OCI-LY7 (cell line): ENCODE results near the gene MTUS2. TPM values are rescaled to one million over a fixed set of nuclear protein-coding genes. Genes with fewer than 3 reads are reported as not detected.

Experiments used
- BruUV-seq: library from RNA; stranded (reverse); fragments of 400-500 nt; replicated peaks from 2 replicates; lab custom pipeline; 2021; lab: Mats Ljungman, UMichigan
- CTCF ChIA-PET: fragments of 300-600 bp; sonication (Branson Sonifier 250); formaldehyde crosslinking; loops from one replicate; lab custom pipeline; 2022; ENCODE audit warnings: antibody characterized with exemption; ENCODE audit not compliant: unreplicated experiment; lab: Charles Lee
- POLR2A ChIA-PET: fragments of 300-600 bp; sonication (Branson Sonifier 250); formaldehyde crosslinking; loops from one replicate; lab custom pipeline; 2022; ENCODE audit warnings: antibody characterized with exemption; lab: Charles Lee
- DNase-seq: peaks from one replicate; pipeline ENCODE4 v3.0.0-alpha.2; 2015; ENCODE audit warnings: low spot score
- H2AFZ ChIP-seq: fragments of 200-600 bp; sonication (generic), shearing (Covaris generic); 2 replicates; pipeline ENCODE4 v1.6.1; 2014; ENCODE audit warnings: mild to moderate bottlenecking, antibody characterized with exemption, low read length, moderate library complexity
- H3K27ac ChIP-seq: fragments of 200-600 bp; sonication (generic); 2 replicates; pipeline ENCODE4 v1.5.1; 2014; ENCODE audit warnings: mixed run types, low read depth, mild to moderate bottlenecking, moderate library complexity, low read length, inconsistent platforms; ENCODE audit not compliant: poor library complexity, severe bottlenecking
- H3K36me3 ChIP-seq: fragments of 200-600 bp; sonication (generic); 2 replicates; pipeline ENCODE4 v1.6.1; 2014; ENCODE audit warnings: mild to moderate bottlenecking, antibody characterized with exemption, low read length, moderate library complexity, mixed read lengths; ENCODE audit not compliant: insufficient read depth
- H3K4me1 ChIP-seq: fragments of 200-600 bp; sonication (generic); 2 replicates; pipeline ENCODE4 v1.5.1; 2014; ENCODE audit warnings: mild to moderate bottlenecking, low read length; ENCODE audit not compliant: insufficient read depth, poor library complexity, severe bottlenecking
- H3K4me2 ChIP-seq: fragments of 200-600 bp; sonication (generic); 2 replicates; pipeline ENCODE4 v1.6.1; 2014; ENCODE audit warnings: mild to moderate bottlenecking, low read length
- H3K4me3 ChIP-seq: fragments of 200-600 bp; sonication (generic); 2 replicates; pipeline ENCODE4 v1.5.1; 2014; ENCODE audit warnings: mild to moderate bottlenecking, low read depth, low read length; ENCODE audit not compliant: poor library complexity, severe bottlenecking
- H3K79me2 ChIP-seq: fragments of 200-600 bp; sonication (generic); 2 replicates; pipeline ENCODE4 v1.6.1; 2016; ENCODE audit warnings: low read depth, mild to moderate bottlenecking, low read length, moderate library complexity, mixed read lengths; ENCODE audit not compliant: insufficient read depth
- H3K9me2 ChIP-seq: fragments of 200-600 bp; sonication (generic); 2 replicates; pipeline ENCODE4 v1.6.1; 2016; ENCODE audit warnings: mild to moderate bottlenecking, low read length, mixed read lengths; ENCODE audit not compliant: insufficient read depth
- H3K9me3 ChIP-seq: fragments of 200-600 bp; sonication (generic); 2 replicates; pipeline ENCODE4 v1.6.1; 2014; ENCODE audit warnings: mild to moderate bottlenecking, mixed run types, low read length, mixed read lengths
- H4K20me1 ChIP-seq: fragments of 200-600 bp; sonication (generic); 2 replicates; pipeline ENCODE4 v1.6.1; 2014; ENCODE audit warnings: mild to moderate bottlenecking, antibody characterized with exemption, low read length, moderate library complexity, mixed read lengths; ENCODE audit not compliant: insufficient read depth
- EZH2phosphoT487 ChIP-seq: fragments of 200-600 bp; sonication (generic); IDR thresholded peaks from 2 replicates; pipeline ENCODE4 v1.6.1; 2018; ENCODE audit warnings: low read depth, borderline replicate concordance, mild to moderate bottlenecking, mixed run types, antibody characterized with exemption, low read length, moderate library complexity, mixed read lengths
- intact Hi-C: fragments of 100-400 bp; cut with micrococcal nuclease; formaldehyde crosslinking; loops from one replicate; pipeline ENCODE4 v1.10.0; 2022; ENCODE audit not compliant: unreplicated experiment
- total RNA-seq, 2 experiments: library from RNA; depleted of rRNA in 1 of 2; stranded (reverse); fragments of >200 nt in 1 of 2; shearing (Covaris generic) in 1 of 2; gene quantifications; 2 replicates each; pipeline ENCODE4 v1.2.3, GENCODE V29; 2014 to 2022
- TF ChIP-seq, protein P1 (sequence below): fragments of 200-600 bp; sonication (generic); conservative IDR thresholded peaks from 2 replicates; pipeline ENCODE4 v1.5.1; 2014; ENCODE audit warnings: mild to moderate bottlenecking, antibody characterized with exemption, low read length, moderate library complexity, mixed read lengths

MTUS2 gene
- total RNA-seq, 2 experiments from 2014 or later: 0.16 to 9.8 TPM

DNA sequence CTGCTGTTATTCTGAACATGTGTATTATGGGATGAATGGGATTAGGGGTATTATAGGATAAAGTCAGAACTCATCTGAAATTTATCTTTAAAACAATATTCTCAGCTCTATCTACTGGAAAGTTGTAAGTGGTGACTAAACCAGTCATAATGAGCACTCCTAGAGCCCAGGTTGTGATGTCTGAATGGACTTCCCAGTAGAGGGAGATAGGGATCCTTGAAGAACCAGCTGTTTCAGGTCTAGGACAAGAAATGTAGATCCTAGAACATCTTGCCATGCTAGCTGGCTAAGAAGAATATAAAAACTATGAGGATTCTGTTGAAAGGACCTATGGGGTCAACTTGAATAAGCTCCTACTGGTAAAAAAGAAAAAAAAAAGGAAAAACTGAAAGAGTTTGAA lies 464.6 kb downstream of the MTUS2 start:
- no peaks in the 10 kb centered on the region for H3K9me2 ChIP-seq
- no TSS peak for BruUV-seq
- H3K4me1 ChIP-seq: no peaks in the 10 kb centered on the region
- DNase-seq: no peak
- ChIA-PET CTCF (no interaction called here), POLR2A (interaction anchor here (0.6 to 1.6 kb wide), 5 partner anchors 9 to 992 kb away, joined by 3 to 6 read pairs (median 4); no protein-coding TSS in a partner anchor)
- H3K4me3 ChIP-seq: no peak overlapping the region
- intact Hi-C loops: no loop called here
- H3K79me2 ChIP-seq: no peaks in the 10 kb centered on the region
- H2AFZ ChIP-seq: no peak overlapping the region
- no peak overlapping the region for H3K4me2 ChIP-seq
- TF ChIP-seq, protein P1, sequence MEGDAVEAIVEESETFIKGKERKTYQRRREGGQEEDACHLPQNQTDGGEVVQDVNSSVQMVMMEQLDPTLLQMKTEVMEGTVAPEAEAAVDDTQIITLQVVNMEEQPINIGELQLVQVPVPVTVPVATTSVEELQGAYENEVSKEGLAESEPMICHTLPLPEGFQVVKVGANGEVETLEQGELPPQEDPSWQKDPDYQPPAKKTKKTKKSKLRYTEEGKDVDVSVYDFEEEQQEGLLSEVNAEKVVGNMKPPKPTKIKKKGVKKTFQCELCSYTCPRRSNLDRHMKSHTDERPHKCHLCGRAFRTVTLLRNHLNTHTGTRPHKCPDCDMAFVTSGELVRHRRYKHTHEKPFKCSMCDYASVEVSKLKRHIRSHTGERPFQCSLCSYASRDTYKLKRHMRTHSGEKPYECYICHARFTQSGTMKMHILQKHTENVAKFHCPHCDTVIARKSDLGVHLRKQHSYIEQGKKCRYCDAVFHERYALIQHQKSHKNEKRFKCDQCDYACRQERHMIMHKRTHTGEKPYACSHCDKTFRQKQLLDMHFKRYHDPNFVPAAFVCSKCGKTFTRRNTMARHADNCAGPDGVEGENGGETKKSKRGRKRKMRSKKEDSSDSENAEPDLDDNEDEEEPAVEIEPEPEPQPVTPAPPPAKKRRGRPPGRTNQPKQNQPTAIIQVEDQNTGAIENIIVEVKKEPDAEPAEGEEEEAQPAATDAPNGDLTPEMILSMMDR: no peak
- TF ChIP-seq EZH2phosphoT487: no peak
- no peaks in the 10 kb centered on the region for H3K9me3 ChIP-seq
- H3K27ac ChIP-seq: no peak overlapping the region
- no peaks in the 10 kb centered on the region for H4K20me1 ChIP-seq
- H3K36me3 ChIP-seq: no peaks in the 10 kb centered on the region

DNA sequence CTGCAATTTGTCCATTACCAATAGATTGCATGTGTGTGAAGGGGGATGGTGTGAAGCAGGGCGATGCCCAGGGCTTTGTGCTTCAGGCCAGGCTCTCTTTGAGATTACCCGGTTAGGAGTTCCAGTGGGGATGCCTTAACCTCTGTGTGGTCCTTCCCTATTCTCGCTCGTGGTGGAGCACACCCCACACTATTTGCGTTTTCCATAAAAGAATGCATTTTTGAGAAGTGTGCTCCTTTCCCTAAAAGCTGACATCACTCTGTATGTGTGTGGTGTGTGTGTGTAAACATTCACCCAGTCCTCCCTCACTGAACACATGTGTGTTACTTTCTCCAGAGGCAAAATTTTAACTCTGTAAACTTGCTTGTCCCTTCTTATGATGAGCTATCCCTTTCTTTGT lies 467.1 kb downstream of the MTUS2 start:
- no peak overlapping the region for H2AFZ ChIP-seq
- H3K4me1 ChIP-seq: no peaks in the 10 kb centered on the region
- no peaks in the 10 kb centered on the region for H4K20me1 ChIP-seq
- H3K36me3 ChIP-seq: no peaks in the 10 kb centered on the region
- H3K4me2 ChIP-seq: no peak overlapping the region
- TF ChIP-seq, protein P1: no peak
- no peak for TF ChIP-seq EZH2phosphoT487
- no peak overlapping the region for H3K4me3 ChIP-seq
- intact Hi-C loops: no loop called here
- H3K9me2 ChIP-seq: no peaks in the 10 kb centered on the region
- POLR2A ChIA-PET: no interaction called here
- no peaks in the 10 kb centered on the region for H3K9me3 ChIP-seq
- CTCF ChIA-PET: no interaction called here
- H3K79me2 ChIP-seq: no peaks in the 10 kb centered on the region
- no TSS peak for BruUV-seq
- H3K27ac ChIP-seq: no peak overlapping the region
- DNase-seq: no peak

DNA sequence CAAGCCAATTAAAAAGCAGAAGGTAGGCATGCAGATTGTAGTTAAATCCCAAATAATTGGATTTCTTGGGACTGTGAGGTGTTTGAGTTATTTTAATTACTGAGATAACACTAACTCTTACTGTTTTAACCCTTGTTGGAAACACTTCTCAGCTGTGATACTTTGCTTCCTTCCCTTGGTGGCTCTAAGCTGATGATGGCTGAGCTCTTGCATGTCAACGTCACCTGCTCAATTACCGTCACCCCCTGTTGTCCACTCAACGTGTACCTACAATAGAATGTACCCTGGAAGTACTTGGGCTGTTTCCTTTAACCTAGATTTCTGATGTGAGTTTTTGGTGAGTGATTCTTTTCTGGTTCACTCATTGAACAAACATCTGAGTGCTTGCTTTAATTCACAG lies 471.9 kb downstream of the MTUS2 start:
- TF ChIP-seq, protein P1: no peak
- TF ChIP-seq EZH2phosphoT487: no peak
- no TSS peak for BruUV-seq
- CTCF ChIA-PET: no interaction called here

More for the DNA sequence above, 471.9 kb downstream of the MTUS2 start:
- no peak overlapping the region for H3K4me2 ChIP-seq
- H2AFZ ChIP-seq: no peak overlapping the region
- POLR2A ChIA-PET: no interaction called here
- DNase-seq: no peak
- intact Hi-C loops: no loop called here
- H3K9me2 ChIP-seq: no peaks in the 10 kb centered on the region
- H3K9me3 ChIP-seq: no peaks in the 10 kb centered on the region
- H3K27ac ChIP-seq: no peak overlapping the region
- no peaks in the 10 kb centered on the region for H3K79me2 ChIP-seq
- H3K4me3 ChIP-seq: no peak overlapping the region
- no peaks in the 10 kb centered on the region for H3K4me1 ChIP-seq
- no peaks in the 10 kb centered on the region for H4K20me1 ChIP-seq
- no peaks in the 10 kb centered on the region for H3K36me3 ChIP-seq
